Heart right ventricle (tissue), 16 donors: ENCODE results near the gene ACTR3. TPM values are rescaled to one million over a fixed set of nuclear protein-coding genes. Genes with fewer than 3 reads are reported as not detected.

Experiments
- ATAC-seq, 8 donors: fragments of 200-7000 bp; cut with Tn5 transposase; one replicate each; pipeline ENCODE4 v1.9.1; 2020; ENCODE audit warnings: mild to moderate bottlenecking in 8 of 8, moderate library complexity in 8 of 8, moderate number of reproducible peaks in 1 of 8
- DNase-seq, 2 donors: peaks; one replicate each; pipeline ENCODE4 v3.0.0-alpha.2; 2020
- H3K27ac ChIP-seq, 10 donors: fragments of 200-600 bp; sonication (generic) in 2 of 10; one replicate each; pipeline versions ENCODE4 v1.5.0 to v1.8.0; 2020 to 2022; ENCODE audit warnings: mild to moderate bottlenecking in 3 of 10
- H3K27me3 ChIP-seq, 7 donors: fragments of 200-600 bp; one replicate each; pipeline ENCODE4 v1.8.0; 2021 to 2022; ENCODE audit warnings: mild to moderate bottlenecking in 2 of 7
- H3K36me3 ChIP-seq, 9 donors: fragments of 200-600 bp; sonication (generic) in 1 of 9; one replicate each; pipeline versions ENCODE4 v1.5.0 to v1.8.0; 2020 to 2022; ENCODE audit warnings: mild to moderate bottlenecking in 2 of 9
- H3K4me1 ChIP-seq, 9 donors: fragments of 200-600 bp; sonication (generic) in 1 of 9; one replicate each; pipeline versions ENCODE4 v1.5.0 to v1.8.0; 2020 to 2022; ENCODE audit warnings: mild to moderate bottlenecking in 4 of 9
- H3K4me3 ChIP-seq, 10 donors: fragments of 200-600 bp; sonication (generic) in 2 of 10; one replicate each; pipeline versions ENCODE4 v1.5.0 to v1.8.0; 2020 to 2022; ENCODE audit warnings: mild to moderate bottlenecking in 7 of 10, moderate library complexity in 2 of 10
- H3K9me3 ChIP-seq, 11 donors: fragments of 200-600 bp in 10 of 11; sonication (generic) in 2 of 11; one replicate each; pipeline versions ENCODE4 v1.5.0 to v1.8.0; 2013 to 2022; ENCODE audit warnings: mild to moderate bottlenecking in 2 of 11, control low read depth in 1 of 11, moderate library complexity in 1 of 11
- WGBS, 2 donors: extraction: QIAGEN DNeasy Blood & Tissue Kit; methylation state at CpG; one replicate each; pipeline ENCODE4 v1.1.7; 2013; ENCODE audit warnings: inconsistent platforms in 1 of 2; 5-methylcytosine and 5-hydroxymethylcytosine counted together
- intact Hi-C, 10 donors: fragments of 100-400 bp; cut with DNase I; formaldehyde crosslinking; loops; one replicate each; pipeline versions ENCODE4 v1.11.1 to v1.14.2; 2022
- polyA plus RNA-seq, 2 donors: library from polyadenylated mRNA; stranded (reverse); fragments of 200-250 nt; gene quantifications; one replicate each; pipeline ENCODE4 v1.2.3, GENCODE V29; 2013
- total RNA-seq, 10 donors: library from RNA; stranded (reverse); fragmentation: NEBNext Ultra II Directional in 3 of 10; extraction: Animal tissue kit (Norgen Biotek cat#: 25700) in 3 of 10; gene quantifications; one replicate each; pipeline versions ENCODE4 v1.2.1 to v1.2.4, GENCODE V29; 2021 to 2023
- TF ChIP-seq, protein P1 (sequence below), 9 donors: fragments of 200-600 bp; sonication (generic) in 2 of 9; IDR thresholded peaks; one replicate each; pipeline versions ENCODE4 v1.5.0 to v1.8.0; 2021 to 2022; ENCODE audit warnings: antibody characterized with exemption in 9 of 9, mild to moderate bottlenecking in 5 of 9, moderate library complexity in 1 of 9
- donor health status: Arrhythmogenic right ventricular cardiomyopathy.
- donor health status: ischemic (EF 13 %, LVEDD 7.1; RV severe dilation, severe dysfunction).
- donor health status: healthy with polysubstance abuse.
- donor health status: DM: no; HTN: yes; CAD: no.
- donor health status: DM: no; HTN: no; CAD: no.
- donor health status: ischemic (EF 25% LVEDD 6.9; RV normal size, moderate dysfunction).
- donor health status: ischemic (EF 25% LVEDD 5.7; RV mildly dilated, moderate dysfunction).
- donor health status: healthy.
- donor health status: DM: yes; HTN: yes; CAD: no.
- donor health status: Ischemic cardiomyopathy.
- donor health status: ischemic (EF 35%, LVEDD 5.7; RV mildly dilated, moderate dysfunction).
- donor health status: nonischemic (EF 11% LVEDD 7.7; RV severe dilation, severe dysfunction).
- donor health status: DM: yes; HTN: yes; CAD: no.
- donor health status: PGD.
- donor health status: ischemic (EF 29% LVEDD 5.4; RV normal size, mild dysfunction).
- donor health status: nonischemic (EF 23%, LVEDD 6.1; RV moderate dilation, normal function).

The ACTR3 gene
- total and polyA plus RNA-seq, 12 donors, result 12.7 to 167 (median 112) TPM

DNA sequence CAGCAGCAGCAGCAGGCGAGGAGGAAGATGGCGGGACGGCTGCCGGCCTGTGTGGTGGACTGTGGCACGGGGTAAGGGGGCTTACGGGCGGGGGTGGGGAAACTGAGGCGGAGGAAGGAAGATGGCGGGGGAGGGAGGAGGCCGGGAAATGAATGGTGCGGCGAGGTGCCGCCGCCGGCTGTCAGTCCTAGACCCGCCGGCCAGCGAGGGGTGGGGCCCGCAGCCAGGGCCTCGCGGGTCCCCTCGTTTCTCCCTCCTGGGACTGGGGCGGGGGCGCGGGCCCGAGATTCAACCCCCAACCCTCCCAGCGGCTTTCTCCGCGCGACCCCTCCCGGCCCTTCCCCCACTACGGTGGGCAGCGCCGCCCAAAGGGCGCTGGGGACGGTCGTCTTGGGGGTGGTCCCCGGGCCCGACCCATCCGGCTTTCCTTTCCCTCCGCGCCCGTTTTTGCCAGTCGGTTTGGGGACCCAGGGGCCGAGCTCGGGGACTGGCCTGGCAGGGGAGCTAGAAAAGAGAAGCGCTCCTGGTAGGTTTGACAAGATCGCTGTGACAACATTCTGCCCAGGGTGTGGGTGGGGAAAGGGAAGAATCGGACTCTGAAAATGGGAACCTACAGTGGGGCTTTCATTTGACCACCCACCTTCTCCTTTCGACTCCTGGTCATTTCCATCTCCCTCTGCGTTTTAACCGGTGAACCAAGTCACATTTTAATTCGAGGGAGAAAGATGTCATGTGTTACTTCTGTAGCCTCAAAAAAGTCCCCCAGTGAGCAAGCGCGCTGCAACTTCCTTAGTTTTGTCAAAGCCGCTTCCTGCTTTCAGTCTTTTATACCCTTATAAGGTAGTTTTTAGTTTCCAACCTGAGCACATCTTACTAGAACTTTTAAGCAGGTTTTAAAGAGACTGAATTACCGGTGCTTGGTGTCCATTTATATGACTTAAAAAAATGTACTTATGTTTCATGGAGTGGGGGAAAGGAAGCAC is 655 bp downstream of the ACTR3 start:
- intact Hi-C loops, result loop anchor here in 6 of 10 donors (2.0 to 10.0 kb wide), 5 partner anchors 37 to 136 kb away; partner anchors contain the start of gene SLC35F5 (in 4 of the 6)
- TF ChIP-seq, protein P1, sequence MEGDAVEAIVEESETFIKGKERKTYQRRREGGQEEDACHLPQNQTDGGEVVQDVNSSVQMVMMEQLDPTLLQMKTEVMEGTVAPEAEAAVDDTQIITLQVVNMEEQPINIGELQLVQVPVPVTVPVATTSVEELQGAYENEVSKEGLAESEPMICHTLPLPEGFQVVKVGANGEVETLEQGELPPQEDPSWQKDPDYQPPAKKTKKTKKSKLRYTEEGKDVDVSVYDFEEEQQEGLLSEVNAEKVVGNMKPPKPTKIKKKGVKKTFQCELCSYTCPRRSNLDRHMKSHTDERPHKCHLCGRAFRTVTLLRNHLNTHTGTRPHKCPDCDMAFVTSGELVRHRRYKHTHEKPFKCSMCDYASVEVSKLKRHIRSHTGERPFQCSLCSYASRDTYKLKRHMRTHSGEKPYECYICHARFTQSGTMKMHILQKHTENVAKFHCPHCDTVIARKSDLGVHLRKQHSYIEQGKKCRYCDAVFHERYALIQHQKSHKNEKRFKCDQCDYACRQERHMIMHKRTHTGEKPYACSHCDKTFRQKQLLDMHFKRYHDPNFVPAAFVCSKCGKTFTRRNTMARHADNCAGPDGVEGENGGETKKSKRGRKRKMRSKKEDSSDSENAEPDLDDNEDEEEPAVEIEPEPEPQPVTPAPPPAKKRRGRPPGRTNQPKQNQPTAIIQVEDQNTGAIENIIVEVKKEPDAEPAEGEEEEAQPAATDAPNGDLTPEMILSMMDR (IDR thresholded peaks at IDR 0.05), result peak in 2 of 9 donors; percentile 13 to 26
- Histone ChIP-seq H3K36me3 (peaks cover 0 to 23% (median 0%) of the 10 kb centered on the region in 9 donors), H3K4me3 (peak overlapping the region; percentile 78 to 98 (median 96)), H3K9me3 (no peaks in the 10 kb centered on the region), H3K27ac (peak overlapping the region; percentile 81 to 100 (median 98)), H3K27me3 (no peaks in the 10 kb centered on the region), H3K4me1 (peaks cover 3 to 79% (median 70%) of the 10 kb centered on the region in 9 donors)
- ATAC-seq (peak; percentile 15 to 67 (median 36)), DNase-seq (peak; percentile 43 to 68)
- 0% methylated on average over 54 to 57 of the region's 57 CpGs for WGBS, 2 donors

DNA sequence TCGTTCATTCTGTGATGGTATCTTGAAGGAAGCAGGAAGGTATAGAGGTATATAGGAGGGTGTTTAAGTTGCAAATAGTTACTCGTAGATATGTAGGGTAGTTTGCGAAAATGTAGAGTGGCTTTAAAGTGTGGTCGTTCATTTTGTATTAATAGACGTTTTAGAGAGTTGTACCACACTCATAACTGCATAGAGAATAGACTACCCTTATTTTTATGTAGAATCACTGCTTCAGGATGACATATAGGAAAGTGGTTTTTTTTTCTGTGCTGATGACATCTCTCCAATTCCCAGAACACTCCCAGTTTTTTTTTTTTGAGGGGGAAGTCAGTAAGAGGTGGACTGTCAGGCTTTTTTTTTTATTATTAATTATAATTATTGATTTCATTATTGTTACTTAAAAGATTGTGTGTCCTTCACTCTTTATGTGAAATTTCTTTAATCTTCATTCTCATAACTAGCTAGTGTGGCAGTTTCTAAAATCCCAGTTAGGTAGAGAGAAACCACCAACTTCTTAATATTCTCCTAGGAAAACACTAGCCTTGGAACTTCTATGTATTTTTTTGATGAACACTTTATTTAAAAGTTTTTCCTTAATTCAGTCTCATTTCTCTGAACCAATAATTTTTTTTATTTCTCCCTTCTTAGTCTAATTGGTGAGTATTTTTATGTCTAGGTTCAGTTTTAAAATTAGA is 1.5 kb downstream of the ACTR3 start:
- peak overlapping the region; percentile 78 to 98 (median 96) for H3K4me3 ChIP-seq
- peaks cover 0 to 23% (median 0%) of the 10 kb centered on the region in 9 donors for H3K36me3 ChIP-seq
- H3K4me1 ChIP-seq, result peaks cover 3 to 81% (median 74%) of the 10 kb centered on the region in 9 donors
- TF ChIP-seq, protein P1 (IDR thresholded peaks at IDR 0.05), result no peak
- no peaks in the 10 kb centered on the region for H3K9me3 ChIP-seq
- DNase-seq (no peak), ATAC-seq (no peak)
- 0 to 5% methylated on average over 5 of the region's 5 CpGs for WGBS, 2 donors
- intact Hi-C loops, result loop anchor here in 6 of 10 donors (2.0 to 10.0 kb wide), 5 partner anchors 36 to 137 kb away; partner anchors contain the start of gene SLC35F5 (in 4 of the 6)
- H3K27me3 ChIP-seq, result no peaks in the 10 kb centered on the region
- peak overlapping the region; percentile 81 to 100 (median 98) for H3K27ac ChIP-seq

DNA sequence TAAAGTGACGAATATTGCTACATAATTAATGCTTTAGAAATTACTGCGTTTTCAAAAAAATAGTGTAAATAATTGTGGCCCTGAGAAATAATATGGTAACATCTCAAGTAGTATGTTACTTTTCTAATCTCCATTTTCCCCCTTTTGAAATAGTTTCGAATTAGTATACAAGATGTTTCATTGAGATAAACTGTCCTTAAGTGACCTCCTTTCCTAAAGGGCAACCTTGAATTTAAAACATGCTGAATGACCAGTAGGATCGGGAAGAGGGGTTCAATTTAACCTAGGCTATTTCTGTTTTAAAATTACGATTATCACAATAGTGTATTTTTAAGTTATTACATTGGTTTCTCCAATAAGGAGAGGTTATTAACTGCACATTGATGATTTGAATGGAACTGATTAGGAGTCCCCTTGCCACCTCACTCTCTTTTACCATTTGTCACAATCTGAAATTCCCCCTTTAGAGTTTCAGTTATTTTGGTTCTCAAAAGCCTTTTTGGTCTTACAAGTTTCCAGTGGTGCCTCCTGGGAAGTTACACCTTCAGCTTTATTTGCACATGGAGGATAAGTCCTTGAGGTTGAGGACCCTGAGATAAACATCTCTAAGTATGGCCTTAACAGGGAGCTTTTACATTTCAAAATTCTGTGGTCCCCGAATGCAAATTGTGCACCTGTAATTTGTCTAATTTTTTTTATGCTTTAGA is 2.3 kb downstream of the ACTR3 start:
- Histone ChIP-seq H3K4me1 (peaks cover 3 to 81% (median 74%) of the 10 kb centered on the region in 9 donors), H3K4me3 (peak overlapping the region in 8 of 10 donors; percentile 93 to 98 (median 97)), H3K36me3 (peaks cover 0 to 23% (median 0%) of the 10 kb centered on the region in 9 donors), H3K27me3 (no peaks in the 10 kb centered on the region), H3K9me3 (no peaks in the 10 kb centered on the region), H3K27ac (peak overlapping the region in 7 of 10 donors; percentile 98 to 100 (median 99))
- ATAC-seq (no peak), DNase-seq (no peak)
- 29 to 32% methylated on average over 6 of the region's 6 CpGs for WGBS, 2 donors
- intact Hi-C loops, result loop anchor here in 4 of 10 donors (5.0 to 10.0 kb wide), 3 partner anchors 35 to 135 kb away; partner anchors contain the start of gene SLC35F5 (in 2 of the 4)
- TF ChIP-seq, protein P1 (IDR thresholded peaks at IDR 0.05), result no peak
